ENCODE results near the gene UVSSA.

The UVSSA gene

GRCh38 chr4:1395941-1396805 is 49.2 kb downstream of the UVSSA start:
- no peak for DNase-seq (ENCODE audit: low read depth in 3 of 3)

DNA sequence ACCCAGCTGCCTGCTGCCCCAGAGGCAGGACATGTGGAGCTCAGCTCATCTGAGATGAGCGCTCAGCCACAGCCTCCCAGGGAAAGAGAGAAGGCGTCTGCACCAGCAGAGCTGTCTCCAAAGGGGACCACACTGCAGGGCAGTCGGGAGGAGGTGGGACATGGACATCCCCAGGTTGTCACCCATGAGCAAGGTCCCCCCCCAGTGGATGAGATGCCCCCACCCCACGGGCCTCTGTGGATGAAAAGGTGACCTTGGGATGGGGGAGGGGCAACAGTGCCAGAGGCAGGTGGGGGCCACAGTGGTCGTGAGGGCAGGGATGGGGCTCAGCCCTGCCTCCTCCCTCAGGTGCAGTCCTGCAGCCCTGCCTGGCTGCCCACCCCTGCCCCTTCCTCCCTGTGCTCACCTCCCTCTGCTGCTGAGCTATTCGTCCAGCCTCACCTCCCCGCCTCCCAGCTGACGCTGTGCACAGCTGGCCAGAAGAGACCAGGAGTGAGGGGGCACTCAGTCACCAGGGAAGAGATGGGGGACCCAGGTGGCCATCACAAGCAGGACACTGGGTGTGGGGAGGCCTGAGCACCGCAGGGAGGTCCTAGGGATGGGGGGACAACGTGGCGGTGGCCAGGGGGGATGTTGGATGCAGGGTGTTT is 49.9 kb downstream of the UVSSA start:
- DNase-seq (ENCODE audit: low read depth in 3 of 3): no peak

- DNase-seq (ENCODE audit: low read depth in 3 of 3): no peak
These were observed 51.9 kb downstream of the UVSSA start for GRCh38 chr4:1398681-1399507.

GRCh38 chr4:1399508-1400190 is 52.6 kb downstream of the UVSSA start:
- DNase-seq (ENCODE audit: low read depth in 3 of 3): no peak

DNA sequence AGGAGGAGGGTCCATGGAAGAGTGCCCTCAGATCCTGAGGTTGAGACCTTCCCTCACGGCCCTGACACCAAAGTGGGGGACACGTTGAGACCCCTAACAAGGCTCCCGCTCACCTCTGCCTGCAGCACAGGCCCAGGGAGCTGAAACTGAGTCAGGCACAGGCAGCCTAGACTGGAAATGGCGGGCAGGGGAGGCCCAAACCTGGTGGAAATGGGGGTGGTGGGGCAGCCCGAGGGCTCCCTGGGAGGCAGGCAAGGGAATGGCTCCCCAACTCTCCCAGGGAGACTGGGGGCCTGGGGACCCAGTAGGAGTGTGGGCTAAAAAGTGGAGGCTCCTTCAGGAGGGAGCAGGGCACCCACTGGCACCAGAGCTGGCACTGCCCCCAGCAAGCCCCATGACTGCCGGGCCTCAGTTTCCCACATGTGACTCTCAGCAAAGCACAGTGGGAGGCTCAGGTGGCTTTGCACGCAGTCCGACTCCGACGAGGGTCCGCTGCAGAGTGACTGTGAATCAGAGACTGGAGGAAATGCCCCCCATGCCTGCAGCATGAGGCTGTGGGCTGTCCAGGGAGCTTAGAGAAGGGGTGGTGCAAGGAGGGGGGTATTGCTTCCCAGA is 53.3 kb downstream of the UVSSA start:
- no peak for DNase-seq (ENCODE audit: low read depth in 3 of 3)

DNA sequence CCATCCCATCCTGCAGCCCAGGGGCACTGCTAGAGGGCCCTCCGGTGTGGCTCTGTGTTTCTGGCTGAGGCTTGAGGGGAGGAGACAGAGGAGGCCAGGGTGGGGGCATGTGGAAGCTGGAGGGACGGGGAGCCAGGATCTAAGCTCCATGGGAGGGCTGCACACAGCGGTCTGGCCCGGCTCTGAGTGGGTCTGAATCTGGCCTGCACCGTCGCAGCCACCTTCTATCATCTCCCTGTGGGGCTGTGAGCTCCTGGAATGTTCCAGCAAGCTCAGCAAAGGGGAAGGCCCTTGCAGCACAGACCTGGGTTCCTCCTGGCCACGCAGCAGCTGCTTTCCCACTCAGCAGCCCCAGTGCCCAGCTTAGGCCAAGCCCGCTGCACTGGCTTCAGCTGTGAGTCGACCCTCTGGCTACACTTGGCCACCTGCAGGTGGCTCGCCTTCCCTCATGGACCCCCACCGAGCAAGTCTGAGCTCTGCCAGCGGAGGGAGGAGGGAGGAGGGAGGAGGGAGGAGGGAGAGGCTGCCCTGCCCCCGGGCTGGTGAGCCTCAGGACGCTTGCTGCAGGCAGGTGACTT is 53.9 kb downstream of the UVSSA start:
- DNase-seq (ENCODE audit: low read depth in 3 of 3): no peak

DNA sequence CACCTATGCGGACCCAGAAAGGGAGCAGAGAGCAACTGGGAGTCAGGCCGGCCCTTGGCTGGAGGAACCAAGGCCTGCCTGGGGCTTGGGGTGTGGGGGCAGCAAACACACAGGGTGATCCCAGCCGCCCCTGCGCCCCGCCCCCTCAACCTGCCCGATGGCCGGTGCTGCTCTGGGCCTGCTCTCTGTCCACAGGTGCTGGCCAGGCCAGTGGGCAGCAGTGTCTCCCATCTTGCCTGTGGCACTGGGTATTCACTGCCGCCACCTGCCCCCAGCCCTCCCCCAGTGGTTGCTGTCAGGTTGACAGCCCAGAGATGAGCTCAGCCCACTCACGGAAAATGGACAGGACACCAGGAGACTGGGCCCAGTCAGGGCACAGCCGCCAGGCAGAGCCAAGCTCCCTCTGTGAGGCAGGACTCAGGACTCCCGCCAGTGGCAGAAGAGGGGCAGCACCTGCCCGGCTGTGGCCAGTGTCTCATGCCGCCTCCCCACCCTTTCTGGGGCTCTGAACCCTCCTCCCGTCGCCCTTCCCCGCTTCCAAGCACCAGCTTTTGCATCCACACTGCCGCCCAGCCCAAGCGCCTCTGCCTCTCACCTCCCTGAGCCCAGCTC is 54.5 kb downstream of the UVSSA start:
- DNase-seq (ENCODE audit: low read depth in 3 of 3): no peak

GRCh38 chr4:1402021-1402515 is 55.1 kb downstream of the UVSSA start:
- no peak for DNase-seq (ENCODE audit: low read depth in 3 of 3)

DNA sequence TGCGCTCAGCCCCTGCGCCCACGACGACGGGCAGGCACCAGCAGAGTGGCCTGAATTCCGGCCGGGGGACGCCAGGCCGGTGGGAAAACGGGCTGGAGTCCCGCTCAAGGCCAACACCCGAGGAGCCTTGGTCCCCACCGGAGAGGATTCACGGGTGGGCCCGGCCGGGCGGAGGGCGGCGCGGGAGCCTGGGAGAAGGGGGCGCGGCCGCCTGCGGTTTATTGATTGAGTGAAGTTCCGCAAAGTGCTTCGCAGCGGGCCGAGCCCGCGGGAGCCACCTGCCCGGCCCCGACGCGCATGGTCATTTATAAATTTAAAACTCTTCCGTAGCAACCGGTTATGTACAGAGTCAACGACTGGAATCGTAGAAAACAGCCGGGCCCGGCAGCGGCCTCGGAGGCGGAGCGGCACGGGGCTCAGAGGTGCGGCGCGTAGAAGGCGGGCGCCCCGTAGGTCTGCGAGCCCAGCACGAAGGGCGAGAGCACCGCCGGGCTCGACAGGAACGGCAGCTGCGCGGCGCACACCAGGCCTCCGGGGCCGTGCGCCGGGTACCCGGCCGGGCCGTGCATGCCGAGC is 55.6 kb downstream of the UVSSA start:
- DNase-seq (ENCODE audit: low read depth in 3 of 3): no peak

DNA sequence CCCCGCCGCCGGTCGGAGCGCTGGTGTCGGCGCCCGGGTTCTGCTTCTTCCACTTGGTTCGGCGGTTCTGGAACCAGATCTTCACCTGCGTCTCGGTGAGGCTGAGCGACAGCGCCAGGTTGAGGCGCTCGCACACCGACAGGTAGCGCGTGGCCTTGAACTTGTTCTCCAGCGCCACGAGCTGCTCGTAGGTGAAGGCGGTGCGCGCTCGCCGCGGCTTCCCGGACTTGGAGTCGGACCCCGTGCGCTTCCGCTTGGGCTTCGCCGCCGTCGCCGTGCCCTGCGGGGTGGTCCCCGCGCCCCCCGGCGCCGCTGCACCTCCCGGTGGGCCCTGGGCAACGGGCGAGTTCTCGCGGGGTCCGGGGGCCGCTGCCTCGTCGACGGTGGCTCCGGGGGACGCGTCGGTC is 56.2 kb downstream of the UVSSA start:
- no peak for DNase-seq (ENCODE audit: low read depth in 3 of 3)

DNA sequence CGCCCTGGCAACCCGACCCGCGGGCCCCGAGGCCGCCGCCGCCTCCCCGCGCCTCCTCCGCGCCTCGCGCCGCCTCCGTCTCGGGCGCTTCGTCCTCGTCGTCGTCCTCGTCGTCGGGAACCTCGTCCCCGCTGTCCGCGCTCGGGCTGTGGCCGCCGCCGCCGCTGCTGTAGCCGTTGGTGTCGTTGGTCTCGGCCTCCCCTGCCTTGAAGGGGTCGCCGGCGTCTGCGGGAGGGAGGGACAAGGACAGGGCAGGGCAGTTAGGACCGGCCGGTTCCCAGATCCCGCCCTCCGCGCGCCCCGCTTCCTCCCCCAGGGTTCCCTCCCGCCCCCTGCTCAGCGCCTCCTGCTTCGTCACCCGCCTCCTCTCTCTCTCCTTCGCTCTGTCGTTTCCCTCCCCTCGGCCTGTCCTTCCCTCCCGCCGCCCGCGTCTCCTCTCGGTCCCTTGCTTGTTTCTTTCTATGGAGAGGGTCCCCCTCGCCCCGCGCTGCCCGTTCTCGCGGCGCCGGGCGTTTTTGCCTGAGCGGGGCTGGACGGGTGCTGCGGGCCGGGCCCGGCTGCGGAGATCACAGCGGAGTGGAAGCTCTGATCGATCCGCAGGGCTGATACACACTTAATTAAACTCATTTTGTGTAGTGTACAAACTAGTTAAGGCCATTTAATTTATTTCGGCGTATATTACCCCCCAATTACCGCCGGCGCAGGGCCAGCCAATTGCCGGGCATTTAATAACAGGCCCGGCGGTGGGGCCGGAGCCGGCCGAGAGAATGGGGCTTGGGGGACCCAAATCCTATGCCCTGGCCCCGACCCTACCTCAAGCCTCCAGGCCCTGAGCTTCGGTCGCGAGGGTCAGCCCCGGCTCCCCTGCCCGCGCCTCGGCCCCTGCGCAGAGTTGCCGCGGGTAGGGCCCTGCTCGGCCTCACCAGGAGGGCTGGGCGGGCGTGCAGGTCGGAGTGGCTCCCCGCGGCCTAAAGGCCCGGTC is 56.9 kb downstream of the UVSSA start:
- no peak for DNase-seq (ENCODE audit: low read depth in 3 of 3)

- no peak for DNase-seq (ENCODE audit: low read depth in 3 of 3)
These were observed 57.7 kb downstream of the UVSSA start for GRCh38 chr4:1404573-1405253.

GRCh38 chr4:1405254-1405635 is 58.2 kb downstream of the UVSSA start:
- DNase-seq (ENCODE audit: low read depth in 3 of 3): no peak

- DNase-seq (ENCODE audit: low read depth in 3 of 3): no peak
These were observed 58.8 kb downstream of the UVSSA start for GRCh38 chr4:1405636-1406393.

DNA sequence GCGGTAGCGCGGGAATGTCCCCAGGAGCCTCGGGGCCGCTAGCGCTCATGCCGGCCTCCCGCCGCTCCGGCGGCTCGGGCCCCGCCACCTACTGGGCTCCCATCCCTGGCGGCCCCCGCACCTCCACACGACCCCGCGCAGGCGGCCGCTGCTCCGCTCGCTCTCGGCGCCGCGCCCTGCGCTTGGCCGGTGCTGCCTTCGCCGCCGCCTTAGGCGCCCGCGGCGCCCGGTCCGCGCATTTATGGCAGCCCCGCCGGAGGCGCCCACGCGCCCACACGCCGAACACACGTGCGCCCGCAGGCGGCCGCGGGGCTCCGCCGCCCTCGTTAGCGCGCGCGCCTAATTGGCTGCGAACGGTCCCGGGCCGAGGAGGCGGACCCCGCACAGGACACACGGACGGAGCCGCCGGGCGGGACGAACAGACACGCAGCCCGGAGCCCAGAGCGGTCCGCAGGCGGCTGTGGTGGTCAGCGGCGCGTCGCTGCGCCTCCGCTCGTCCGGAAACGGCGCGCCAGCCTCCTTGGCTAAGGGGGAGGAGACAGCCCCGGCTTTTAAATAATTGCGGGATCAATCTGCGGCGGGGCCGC is 59.5 kb downstream of the UVSSA start, which contains the start of gene NKX1-1:
Gene NKX1-1, minus strand, starts transcription at position 49 of the 587 bp plus-strand sequence. Its CDS starts 0 bp downstream, at position 49.
- DNase-seq (ENCODE audit: low read depth in 3 of 3): no peak

GRCh38 chr4:1406981-1407656 is 60.1 kb downstream of the UVSSA start:
- DNase-seq (ENCODE audit: low read depth in 3 of 3): no peak
